Measurements from ENCODE around the gene BTN2A1. TPM values are rescaled to one million over a fixed set of nuclear protein-coding genes. Genes with fewer than 3 reads are reported as not detected.
A peak's percentile ranks its signal among the peaks of the same experiment; 100 is the strongest.

Gene BTN2A1
- 13.1 and 14.6 TPM in 2 replicates for total RNA-seq (2014; rRNA removed)
- percentile 79 among the genes with signal in this experiment for Bru-seq, nascent RNA
- percentile 87 among the genes with signal in this experiment for BruChase-seq, experiment 1, labeled RNA remaining after a 6-hour chase
- BruChase-seq, experiment 2, labeled RNA remaining after a 2-hour chase, result percentile 83 among the genes with signal in this experiment
- long read RNA-seq, transcript BTN2A1-201 (8 exons, 2,920 nt), result major isoform, 11 of 35 reads
- long read RNA-seq, partial matches to known transcripts, result 10 of 35 reads
- long read RNA-seq, other reads (novel, unspliced or antisense), result 13 of 35 reads

GRCh38 chr6:26457806-26458688 lies at the start of gene BTN2A1:
BTN2A1 (plus strand) TSS chr6:26457955; CDS start chr6:26458637, 682 bp downstream.
- POLR2A ChIA-PET (ENCODE audit: unreplicated experiment), result no interaction called here
- DNase-seq (peak; percentile 94), ATAC-seq (peak; percentile 99)
- CTCF ChIA-PET, result no interaction called here
- no peaks in the 10 kb centered on the region for H4K20me1 ChIP-seq (ENCODE audit: low read length)
- BruUV-seq (replicated peaks), result TSS peak; percentile 67
- peaks cover 41% of the 10 kb centered on the region for H3K79me2 ChIP-seq (ENCODE audit: low read length)
- peak within 1 kb of the TSS; percentile 92 for H2AFZ ChIP-seq (ENCODE audit: low read length)
- peak within 1 kb of the TSS; percentile 91 for H3K9ac ChIP-seq (ENCODE audit: low read length)
- peaks cover 21% of the 10 kb centered on the region for H3K4me1 ChIP-seq (ENCODE audit: insufficient read depth, low read length)
- no peaks in the 10 kb centered on the region for H3K9me3 ChIP-seq (ENCODE audit: low read length)
- no peaks in the 10 kb centered on the region for H3K27me3 ChIP-seq (ENCODE audit: low read length)
- intact Hi-C loops (cut with micrococcal nuclease), result loop anchor here (1.0 kb wide), 1 partner anchor 15 kb away; no protein-coding TSS in a partner anchor
- H3K9me2 ChIP-seq (replicated peaks; ENCODE audit: low read length), result no peaks in the 10 kb centered on the region
- H3K4me3 ChIP-seq (ENCODE audit: low read length), result peak within 1 kb of the TSS; percentile 78
- peak within 1 kb of the TSS; percentile 80 for H3K4me2 ChIP-seq (ENCODE audit: low read length)
- H3F3A ChIP-seq (ENCODE audit: low read length, unreplicated experiment), result no peaks in the 10 kb centered on the region
- H3K36me3 ChIP-seq (ENCODE audit: low read depth, low read length), result peaks cover 22% of the 10 kb centered on the region
- peak within 1 kb of the TSS; percentile 48 for H3K27ac ChIP-seq (ENCODE audit: low read length)
- TF ChIP-seq CTCF (conservative IDR thresholded peaks at IDR 0.05; ENCODE audit: low read depth, low read length) (no peak; the same call in 1 of the 2 replicates), EZH2 (IDR thresholded peaks at IDR 0.05; ENCODE audit: low read length, unreplicated experiment) (no peak), EZH2phosphoT487 (IDR thresholded peaks at IDR 0.05; ENCODE audit: borderline replicate concordance, low read length) (no peak)

- no peak overlapping the region for H2AFZ ChIP-seq (ENCODE audit: low read length)
- H3K4me3 ChIP-seq (ENCODE audit: low read length), result no peak overlapping the region
- ATAC-seq (no peak), DNase-seq (no peak)
- no peaks in the 10 kb centered on the region for H3K27me3 ChIP-seq (ENCODE audit: low read length)
- no TSS peak for BruUV-seq (replicated peaks)
- H3K9me3 ChIP-seq (ENCODE audit: low read length), result no peaks in the 10 kb centered on the region
- H3K4me2 ChIP-seq (ENCODE audit: low read length), result no peak overlapping the region
- intact Hi-C loops (cut with micrococcal nuclease), result no loop called here
- no peaks in the 10 kb centered on the region for H3F3A ChIP-seq (ENCODE audit: low read length, unreplicated experiment)
- TF ChIP-seq EZH2phosphoT487 (IDR thresholded peaks at IDR 0.05; ENCODE audit: borderline replicate concordance, low read length), result no peak
- TF ChIP-seq EZH2 (IDR thresholded peaks at IDR 0.05; ENCODE audit: low read length, unreplicated experiment), result no peak
- no peak for TF ChIP-seq CTCF (conservative IDR thresholded peaks at IDR 0.05; ENCODE audit: low read depth, low read length)
- no peaks in the 10 kb centered on the region for H3K4me1 ChIP-seq (ENCODE audit: insufficient read depth, low read length)
- H4K20me1 ChIP-seq (ENCODE audit: low read length), result no peaks in the 10 kb centered on the region
- H3K27ac ChIP-seq (ENCODE audit: low read length), result no peak overlapping the region
- no peak overlapping the region for H3K9ac ChIP-seq (ENCODE audit: low read length)
- no peaks in the 10 kb centered on the region for H3K79me2 ChIP-seq (ENCODE audit: low read length)
- no peaks in the 10 kb centered on the region for H3K9me2 ChIP-seq (replicated peaks; ENCODE audit: low read length)
- ChIA-PET POLR2A (ENCODE audit: unreplicated experiment) (no interaction called here), CTCF (no interaction called here)
- H3K36me3 ChIP-seq (ENCODE audit: low read depth, low read length), result no peaks in the 10 kb centered on the region
Observed at GRCh38 chr6:26408828-26409730, 48.7 kb upstream of the BTN2A1 start.
